ENCODE data around the gene FGB. TPM values are rescaled to one million over a fixed set of nuclear protein-coding genes. Genes with fewer than 3 reads are reported as not detected.

The FGB gene
- total RNA-seq, 1 donor from 2014 or later: 2.8 TPM

DNA sequence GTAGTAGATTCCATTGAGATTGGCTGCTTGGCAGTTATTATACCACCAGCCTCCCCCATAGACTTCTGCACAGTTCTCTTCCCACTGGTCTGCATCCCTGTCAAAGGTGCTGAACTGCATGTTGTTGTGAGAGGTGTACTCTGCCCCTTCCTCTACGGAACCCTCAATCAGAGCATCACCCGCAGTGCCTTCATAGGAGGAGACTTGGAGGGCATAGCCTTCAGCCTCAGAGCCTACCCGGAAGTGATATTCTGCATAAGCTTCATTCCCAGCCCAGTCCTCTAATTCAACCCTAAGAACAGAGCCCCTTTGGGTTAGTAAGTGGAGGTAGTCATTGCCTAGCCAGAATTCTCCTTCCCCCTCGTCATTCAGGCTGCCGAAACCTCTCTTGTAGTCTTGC lies 21.4 kb downstream of the FGB start:
- no peak overlapping the region for H3K4me2 ChIP-seq (ENCODE audit: low read length)
- H3K9ac ChIP-seq (ENCODE audit: low read length): no peak overlapping the region
- no peak overlapping the region for H3K27ac ChIP-seq (ENCODE audit: low read depth, low read length)
- H3K27me3 ChIP-seq (ENCODE audit: insufficient read depth, low read length): no peaks in the 10 kb centered on the region
- Mint-ChIP-seq H3K27me3 (ENCODE audit: low read depth, unreplicated experiment) (no peaks in the 10 kb centered on the region), H3K9me3 (ENCODE audit: unreplicated experiment) (no peaks in the 10 kb centered on the region), H3K36me3 (ENCODE audit: low read depth, unreplicated experiment) (no peaks in the 10 kb centered on the region), H3K4me3 (ENCODE audit: unreplicated experiment) (no peak overlapping the region), H3K4me1 (ENCODE audit: low read depth, unreplicated experiment) (no peaks in the 10 kb centered on the region), H3K27ac (ENCODE audit: unreplicated experiment) (no peak overlapping the region)
- DNase-seq (ENCODE audit: low read depth) (no peak), FAIRE-seq (no peak)
- H3K79me2 ChIP-seq (ENCODE audit: insufficient read depth, low read length): no peaks in the 10 kb centered on the region
- H3K4me3 ChIP-seq (ENCODE audit: insufficient read depth, low read depth, low read length): no peak overlapping the region
- no peaks in the 10 kb centered on the region for H3K36me3 ChIP-seq (ENCODE audit: insufficient read depth, low read length)
- H2AFZ ChIP-seq (ENCODE audit: low read depth, low read length): no peak overlapping the region
- TF ChIP-seq, protein P1, sequence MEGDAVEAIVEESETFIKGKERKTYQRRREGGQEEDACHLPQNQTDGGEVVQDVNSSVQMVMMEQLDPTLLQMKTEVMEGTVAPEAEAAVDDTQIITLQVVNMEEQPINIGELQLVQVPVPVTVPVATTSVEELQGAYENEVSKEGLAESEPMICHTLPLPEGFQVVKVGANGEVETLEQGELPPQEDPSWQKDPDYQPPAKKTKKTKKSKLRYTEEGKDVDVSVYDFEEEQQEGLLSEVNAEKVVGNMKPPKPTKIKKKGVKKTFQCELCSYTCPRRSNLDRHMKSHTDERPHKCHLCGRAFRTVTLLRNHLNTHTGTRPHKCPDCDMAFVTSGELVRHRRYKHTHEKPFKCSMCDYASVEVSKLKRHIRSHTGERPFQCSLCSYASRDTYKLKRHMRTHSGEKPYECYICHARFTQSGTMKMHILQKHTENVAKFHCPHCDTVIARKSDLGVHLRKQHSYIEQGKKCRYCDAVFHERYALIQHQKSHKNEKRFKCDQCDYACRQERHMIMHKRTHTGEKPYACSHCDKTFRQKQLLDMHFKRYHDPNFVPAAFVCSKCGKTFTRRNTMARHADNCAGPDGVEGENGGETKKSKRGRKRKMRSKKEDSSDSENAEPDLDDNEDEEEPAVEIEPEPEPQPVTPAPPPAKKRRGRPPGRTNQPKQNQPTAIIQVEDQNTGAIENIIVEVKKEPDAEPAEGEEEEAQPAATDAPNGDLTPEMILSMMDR (IDR thresholded peaks at IDR 0.05; ENCODE audit: insufficient read depth, low read depth, low read length): no peak
- TF ChIP-seq EZH2 (IDR thresholded peaks at IDR 0.05; ENCODE audit: insufficient read depth, low read length): no peak
- H3K9me3 ChIP-seq (ENCODE audit: insufficient read depth, low read depth, low read length): no peaks in the 10 kb centered on the region
- H3K4me1 ChIP-seq (ENCODE audit: insufficient read depth, low read length): no peaks in the 10 kb centered on the region
- H4K20me1 ChIP-seq (ENCODE audit: insufficient read depth, low read length): no peaks in the 10 kb centered on the region

DNA sequence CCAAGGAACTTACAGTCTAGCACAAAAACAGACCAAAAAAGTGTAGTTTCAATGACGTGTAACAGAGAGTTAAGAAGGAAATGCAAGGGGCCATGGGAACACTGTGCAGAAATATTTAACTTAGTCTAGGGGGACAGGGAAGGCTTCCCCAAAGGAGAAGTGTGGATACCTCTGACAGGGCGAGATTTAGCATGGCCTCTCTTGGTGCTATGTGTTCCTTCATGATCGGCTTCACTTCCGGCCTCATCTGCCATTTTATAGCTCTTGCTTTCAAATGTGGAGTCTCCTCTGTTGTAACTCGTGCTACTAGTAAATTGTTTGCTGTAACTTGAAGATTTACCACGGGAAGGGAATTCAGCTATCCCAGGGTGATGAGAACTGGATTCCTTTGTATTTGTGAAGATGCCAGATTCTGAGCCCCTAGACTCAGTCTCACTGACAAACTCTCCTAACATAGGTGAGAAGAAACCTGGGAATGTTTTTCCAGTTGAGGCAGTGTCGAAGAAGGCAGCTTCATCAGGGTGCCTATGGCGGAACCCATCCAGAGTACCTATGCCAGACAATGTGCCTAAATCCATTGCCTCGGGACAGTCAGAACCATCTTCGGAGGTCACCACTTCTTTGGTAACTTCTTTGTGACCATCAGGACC lies 22.7 kb downstream of the FGB start:
- Histone ChIP-seq H3K4me1 (ENCODE audit: insufficient read depth, low read length) (no peaks in the 10 kb centered on the region), H3K27ac (ENCODE audit: low read depth, low read length) (no peak overlapping the region), H2AFZ (ENCODE audit: low read depth, low read length) (no peak overlapping the region), H3K27me3 (ENCODE audit: insufficient read depth, low read length) (no peaks in the 10 kb centered on the region), H3K79me2 (ENCODE audit: insufficient read depth, low read length) (no peaks in the 10 kb centered on the region), H3K36me3 (ENCODE audit: insufficient read depth, low read length) (no peaks in the 10 kb centered on the region), H4K20me1 (ENCODE audit: insufficient read depth, low read length) (no peaks in the 10 kb centered on the region), H3K9me3 (ENCODE audit: insufficient read depth, low read depth, low read length) (no peaks in the 10 kb centered on the region), H3K4me2 (ENCODE audit: low read length) (no peak overlapping the region), H3K9ac (ENCODE audit: low read length) (no peak overlapping the region), H3K4me3 (ENCODE audit: insufficient read depth, low read depth, low read length) (no peak overlapping the region)
- Mint-ChIP-seq H3K4me1 (ENCODE audit: low read depth, unreplicated experiment) (no peaks in the 10 kb centered on the region), H3K27ac (ENCODE audit: unreplicated experiment) (no peak overlapping the region), H3K36me3 (ENCODE audit: low read depth, unreplicated experiment) (no peaks in the 10 kb centered on the region), H3K27me3 (ENCODE audit: low read depth, unreplicated experiment) (no peaks in the 10 kb centered on the region), H3K4me3 (ENCODE audit: unreplicated experiment) (no peak overlapping the region), H3K9me3 (ENCODE audit: unreplicated experiment) (no peaks in the 10 kb centered on the region)
- TF ChIP-seq EZH2 (IDR thresholded peaks at IDR 0.05; ENCODE audit: insufficient read depth, low read length): no peak
- TF ChIP-seq, protein P1 (IDR thresholded peaks at IDR 0.05; ENCODE audit: insufficient read depth, low read depth, low read length): no peak
- no peak for DNase-seq (ENCODE audit: low read depth)
- FAIRE-seq: no peak

DNA sequence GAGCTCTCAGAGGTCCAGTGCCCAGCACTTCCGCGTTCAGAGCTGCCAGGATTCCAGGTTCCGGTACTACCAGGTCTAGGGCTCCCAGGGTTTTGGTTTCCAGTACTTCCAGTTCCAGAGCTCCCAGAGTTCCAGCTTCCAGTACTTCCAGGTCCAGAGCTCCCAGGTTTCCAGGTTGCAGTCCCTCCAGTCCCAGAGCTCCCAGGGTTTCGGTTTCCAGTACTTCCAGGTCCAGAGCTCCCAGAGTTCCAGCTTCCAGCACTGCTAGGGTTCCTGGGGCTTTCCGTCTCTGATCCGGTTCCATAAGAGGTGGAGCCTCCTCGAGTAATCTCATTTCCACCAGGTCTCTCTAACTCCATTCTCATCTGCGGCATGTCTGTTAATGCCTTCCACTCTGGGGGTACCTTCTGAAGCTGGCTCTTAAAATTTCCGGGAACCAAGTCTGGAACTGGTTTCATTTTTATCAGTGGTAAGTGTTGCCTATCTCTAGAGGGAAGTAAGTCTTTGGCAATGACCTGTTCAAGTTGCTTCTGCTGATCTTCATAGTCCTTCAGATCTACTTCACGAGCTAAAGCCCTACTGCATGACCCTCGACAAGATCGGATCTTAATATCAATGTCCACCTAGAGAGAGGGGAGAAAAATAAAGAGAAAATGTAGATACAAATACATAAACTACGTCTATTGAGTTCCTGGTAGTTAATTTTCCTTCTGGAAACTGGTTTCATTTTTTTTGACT lies 23.7 kb downstream of the FGB start:
- Histone ChIP-seq H3K4me2 (ENCODE audit: low read length) (no peak overlapping the region), H3K27ac (ENCODE audit: low read depth, low read length) (no peak overlapping the region), H3K9ac (ENCODE audit: low read length) (no peak overlapping the region), H3K36me3 (ENCODE audit: insufficient read depth, low read length) (no peaks in the 10 kb centered on the region), H2AFZ (ENCODE audit: low read depth, low read length) (no peak overlapping the region), H3K4me1 (ENCODE audit: insufficient read depth, low read length) (no peaks in the 10 kb centered on the region), H3K27me3 (ENCODE audit: insufficient read depth, low read length) (no peaks in the 10 kb centered on the region), H4K20me1 (ENCODE audit: insufficient read depth, low read length) (no peaks in the 10 kb centered on the region), H3K79me2 (ENCODE audit: insufficient read depth, low read length) (no peaks in the 10 kb centered on the region), H3K9me3 (ENCODE audit: insufficient read depth, low read depth, low read length) (no peaks in the 10 kb centered on the region), H3K4me3 (ENCODE audit: insufficient read depth, low read depth, low read length) (no peak overlapping the region)
- DNase-seq (ENCODE audit: low read depth) (no peak), FAIRE-seq (no peak)
- Mint-ChIP-seq H3K27me3 (ENCODE audit: low read depth, unreplicated experiment) (no peaks in the 10 kb centered on the region), H3K36me3 (ENCODE audit: low read depth, unreplicated experiment) (no peaks in the 10 kb centered on the region), H3K27ac (ENCODE audit: unreplicated experiment) (no peak overlapping the region), H3K4me3 (ENCODE audit: unreplicated experiment) (no peak overlapping the region), H3K9me3 (ENCODE audit: unreplicated experiment) (no peaks in the 10 kb centered on the region), H3K4me1 (ENCODE audit: low read depth, unreplicated experiment) (peaks cover 2% of the 10 kb centered on the region)
- no peak for TF ChIP-seq EZH2 (IDR thresholded peaks at IDR 0.05; ENCODE audit: insufficient read depth, low read length)
- TF ChIP-seq, protein P1 (IDR thresholded peaks at IDR 0.05; ENCODE audit: insufficient read depth, low read depth, low read length): no peak
